Upper lobe of left lung (tissue), 6 donors: ENCODE data around the gene MEG3. TPM values are rescaled to one million over a fixed set of nuclear protein-coding genes. Genes with fewer than 3 reads are reported as not detected.

Source experiments
- ATAC-seq, 2 donors: fragments of 200-7000 bp; cut with Tn5 transposase; one replicate each; pipeline ENCODE4 v1.9.1; 2022; ENCODE audit warnings: mild to moderate bottlenecking in 2 of 2, moderate library complexity in 2 of 2; ENCODE audit not compliant: low FRiP score in 2 of 2
- DNase-seq, 2 donors: peaks; one replicate each; pipeline ENCODE4 v3.0.0-alpha.2; 2019 to 2020
- H3K27ac ChIP-seq, 4 donors: fragments of 200-600 bp; sonication (generic); one replicate each; pipeline ENCODE4 v1.5.1; 2016 to 2019
- H3K27me3 ChIP-seq, 4 donors: fragments of 200-600 bp; sonication (generic); one replicate each; pipeline ENCODE4 v1.5.1; 2017 to 2019
- H3K36me3 ChIP-seq, 4 donors: fragments of 200-600 bp; sonication (generic); one replicate each; pipeline ENCODE4 v1.5.1; 2016 to 2019
- H3K4me1 ChIP-seq, 4 donors: fragments of 200-600 bp; sonication (generic); one replicate each; pipeline ENCODE4 v1.5.1; 2018 to 2019
- H3K4me3 ChIP-seq, 4 donors: fragments of 200-600 bp; sonication (generic); one replicate each; pipeline ENCODE4 v1.5.1; 2017 to 2019; ENCODE audit warnings: mild to moderate bottlenecking in 2 of 4, moderate library complexity in 1 of 4
- H3K9me3 ChIP-seq, 4 donors: fragments of 200-600 bp; sonication (generic); one replicate each; pipeline ENCODE4 v1.5.1; 2018 to 2019
- CTCF ChIP-seq, 6 experiments: fragments of 450-650 bp in 4 of 6; fragments of 200-600 bp in 2 of 6; sonication (generic) in 2 of 6; IDR thresholded peaks; one replicate each; pipeline ENCODE4 v1.5.1; 2016 to 2019; ENCODE audit warnings: antibody characterized with exemption in 6 of 6
- EP300 ChIP-seq, 4 donors: sonication (generic); formaldehyde crosslinking; IDR thresholded peaks; one replicate each; pipeline ENCODE4 v1.5.1; 2017; ENCODE audit warnings: antibody characterized with exemption in 4 of 4, control low read depth in 2 of 4
- POLR2A ChIP-seq, 4 donors: fragments of 450-650 bp; IDR thresholded peaks; one replicate each; pipeline ENCODE4 v1.5.1; 2016 to 2017; ENCODE audit warnings: antibody characterized with exemption in 4 of 4, mild to moderate bottlenecking in 2 of 4
- POLR2AphosphoS5 ChIP-seq, 2 donors: sonication (generic); formaldehyde crosslinking; IDR thresholded peaks; one replicate each; pipeline ENCODE4 v1.5.1; 2017; ENCODE audit warnings: antibody characterized with exemption in 2 of 2
- WGBS, 2 donors: methylation state at CpG; one replicate each; pipeline ENCODE4 v1.1.5; 2017 to 2018; 5-methylcytosine and 5-hydroxymethylcytosine counted together
- total RNA-seq, 6 donors: library from RNA; depleted of rRNA in 4 of 6; stranded (reverse); fragments of >200 nt in 4 of 6; gene quantifications; one replicate each; pipeline versions ENCODE4 v1.1.0 to v1.2.1, GENCODE V29; 2016 to 2021
- donor health status: DM: no; HTN: no; CAD: no; lungs with moderate emphysema.
- donor health status: DM: no; HTN: yes; CAD: no; lungs with severe emphysema.

MEG3 gene
- total RNA-seq, 6 donors from 2014 or later: 3.9 to 39.8 (median 17.5) TPM

GRCh38 chr14:100824091-100824551, 1.8 kb upstream of the MEG3 start:
- Histone ChIP-seq H3K36me3 (no peaks in the 10 kb centered on the region), H3K4me1 (peaks cover 0 to 17% (median 1%) of the 10 kb centered on the region in 4 donors), H3K9me3 (peaks cover 0 to 9% (median 2%) of the 10 kb centered on the region in 4 donors), H3K27ac (no peak overlapping the region), H3K27me3 (peaks cover 0 to 13% (median 3%) of the 10 kb centered on the region in 4 donors), H3K4me3 (no peak overlapping the region)
- peak in 1 of 2 donors; percentile 54 for ATAC-seq
- WGBS, 2 donors: 63 to 75% methylated on average over 14 to 32 of the region's 32 CpGs
- no peak for TF ChIP-seq POLR2AphosphoS5 (IDR thresholded peaks at IDR 0.05)
- TF ChIP-seq POLR2A (IDR thresholded peaks at IDR 0.05): no peak
- no peak for TF ChIP-seq EP300 (IDR thresholded peaks at IDR 0.05)
- no peak for TF ChIP-seq CTCF (IDR thresholded peaks at IDR 0.05)
- DNase-seq: peak in 1 of 2 donors; percentile 86

- ATAC-seq (no peak), DNase-seq (no peak)
- peaks cover 0 to 17% (median 1%) of the 10 kb centered on the region in 4 donors for H3K4me1 ChIP-seq
- H3K27me3 ChIP-seq: peaks cover 0 to 13% (median 3%) of the 10 kb centered on the region in 4 donors
- no peak for TF ChIP-seq POLR2A (IDR thresholded peaks at IDR 0.05)
- no peak for TF ChIP-seq POLR2AphosphoS5 (IDR thresholded peaks at IDR 0.05)
- no peak for TF ChIP-seq CTCF (IDR thresholded peaks at IDR 0.05)
- no peak for TF ChIP-seq EP300 (IDR thresholded peaks at IDR 0.05)
- H3K36me3 ChIP-seq: no peaks in the 10 kb centered on the region
- H3K27ac ChIP-seq: no peak overlapping the region
- 61% methylated on average over 22 to 36 of the region's 36 CpGs for WGBS, 2 donors
- H3K9me3 ChIP-seq: peaks cover 0 to 9% (median 2%) of the 10 kb centered on the region in 4 donors
- H3K4me3 ChIP-seq: no peak overlapping the region
Measured at GRCh38 chr14:100824901-100825712, 811 bp upstream of the MEG3 start.

GRCh38 chr14:100826391-100827100, 628 bp downstream of the MEG3 start:
- WGBS, 2 donors: 44 to 54% methylated on average over 23 to 27 of the region's 27 CpGs
- Histone ChIP-seq H3K36me3 (no peaks in the 10 kb centered on the region), H3K4me3 (peak overlapping the region in 2 of 4 donors; percentile 16 to 22), H3K27me3 (peaks cover 0 to 13% (median 3%) of the 10 kb centered on the region in 4 donors), H3K9me3 (peaks cover 0 to 9% (median 2%) of the 10 kb centered on the region in 4 donors), H3K4me1 (peaks cover 0 to 17% (median 1%) of the 10 kb centered on the region in 4 donors), H3K27ac (no peak overlapping the region)
- ATAC-seq (no peak), DNase-seq (no peak)
- no peak for TF ChIP-seq POLR2AphosphoS5 (IDR thresholded peaks at IDR 0.05)
- no peak for TF ChIP-seq POLR2A (IDR thresholded peaks at IDR 0.05)
- TF ChIP-seq CTCF (IDR thresholded peaks at IDR 0.05): no peak
- TF ChIP-seq EP300 (IDR thresholded peaks at IDR 0.05): no peak

- 57 to 67% methylated on average over 48 to 49 of the region's 61 CpGs for WGBS, 2 donors
- Histone ChIP-seq H3K27me3 (peaks cover 0 to 13% (median 3%) of the 10 kb centered on the region in 4 donors), H3K4me1 (peaks cover 0 to 17% (median 1%) of the 10 kb centered on the region in 4 donors), H3K9me3 (peaks cover 0 to 9% (median 2%) of the 10 kb centered on the region in 4 donors), H3K27ac (no peak overlapping the region), H3K4me3 (peak overlapping the region in 2 of 4 donors; percentile 16 to 22), H3K36me3 (no peaks in the 10 kb centered on the region)
- DNase-seq: no peak
- ATAC-seq: peak in 1 of 2 donors; percentile 48
- TF ChIP-seq CTCF (IDR thresholded peaks at IDR 0.05): no peak
- no peak for TF ChIP-seq POLR2A (IDR thresholded peaks at IDR 0.05)
- TF ChIP-seq EP300 (IDR thresholded peaks at IDR 0.05): no peak
- no peak for TF ChIP-seq POLR2AphosphoS5 (IDR thresholded peaks at IDR 0.05)
Measured at GRCh38 chr14:100827101-100828021, 1.4 kb downstream of the MEG3 start.
